PFSK-1 (cell line): ENCODE data around the gene PEX7. TPM values are rescaled to one million over a fixed set of nuclear protein-coding genes. Genes with fewer than 3 reads are reported as not detected.

ENCODE experiments used
- FOXP2 ChIP-seq: optimal IDR thresholded peaks from 2 replicates; pipeline ENCODE3; 2011; ENCODE audit warnings: borderline replicate concordance, control low read depth, inconsistent platforms; ENCODE audit not compliant: insufficient read depth; ENCODE audit errors: extremely low read length, extremely low read depth
- POLR2AphosphoS5 ChIP-seq: IDR thresholded peaks from 2 replicates; pipeline ENCODE4 v1.6.1; 2012; ENCODE audit warnings: low read depth, mild to moderate bottlenecking, control low read depth, low read length, moderate library complexity
- REST ChIP-seq, 2 experiments: IDR thresholded peaks; 2 replicates each; pipeline versions ENCODE4 v1.6.1 to v1.8.0; 2011 to 2012; ENCODE audit warnings: low read depth in 2 of 2, low read length in 2 of 2, control low read depth in 1 of 2, inconsistent platforms in 1 of 2, mild to moderate bottlenecking in 1 of 2, moderate library complexity in 1 of 2; ENCODE audit not compliant: insufficient read depth in 1 of 2
- SIN3A ChIP-seq: IDR thresholded peaks from 2 replicates; pipeline ENCODE4 v1.6.1; 2012; ENCODE audit warnings: mild to moderate bottlenecking, low read length, moderate library complexity, borderline replicate concordance; ENCODE audit not compliant: insufficient read depth
- TAF1 ChIP-seq: IDR thresholded peaks from 2 replicates; pipeline ENCODE4 v1.6.1; 2012; ENCODE audit warnings: low read length, control low read depth, borderline replicate concordance; ENCODE audit not compliant: insufficient read depth
- polyA plus RNA-seq: library from polyadenylated mRNA; unstranded; fragments of >200 nt; gene quantifications from one replicate; pipeline ENCODE4 v1.2.1, GENCODE V29; 2012; ENCODE audit warnings: low read depth, missing spikeins; ENCODE audit not compliant: insufficient read length

Gene PEX7
- 4.5 TPM for polyA plus RNA-seq

GRCh38 chr6:136822376-136823127 is at the start of gene PEX7:
Gene PEX7, plus strand, starts transcription at chr6:136822592. Its CDS starts 74 bp downstream, at chr6:136822666.
- TF ChIP-seq TAF1: peak; percentile 77; the same call in 1 of the 2 replicates
- peak; percentile 87 for TF ChIP-seq POLR2AphosphoS5
- TF ChIP-seq SIN3A: peak; percentile 68; the same call in 1 of the 2 replicates
- TF ChIP-seq REST (IDR thresholded peaks at IDR 0.05; ENCODE audit: insufficient read depth in 1 of 2, low read depth in 2 of 2, low read length in 2 of 2): no peak; a peak in 1 of 4 replicates
- peak; percentile 33 for TF ChIP-seq FOXP2

GRCh38 chr6:136772685-136773472 is 49.5 kb upstream of the PEX7 start:
- TF ChIP-seq TAF1 (no peak), REST (IDR thresholded peaks at IDR 0.05; ENCODE audit: insufficient read depth in 1 of 2, low read depth in 2 of 2, low read length in 2 of 2) (no peak), FOXP2 (no peak), POLR2AphosphoS5 (no peak), SIN3A (no peak)

GRCh38 chr6:136773473-136773796 is 49.0 kb upstream of the PEX7 start:
- TF ChIP-seq POLR2AphosphoS5: no peak
- no peak for TF ChIP-seq REST (IDR thresholded peaks at IDR 0.05; ENCODE audit: insufficient read depth in 1 of 2, low read depth in 2 of 2, low read length in 2 of 2)
- no peak for TF ChIP-seq SIN3A
- no peak for TF ChIP-seq FOXP2
- no peak for TF ChIP-seq TAF1

GRCh38 chr6:136774228-136775041 is 48.0 kb upstream of the PEX7 start:
- TF ChIP-seq REST (IDR thresholded peaks at IDR 0.05; ENCODE audit: insufficient read depth in 1 of 2, low read depth in 2 of 2, low read length in 2 of 2) (no peak), TAF1 (no peak), SIN3A (no peak), POLR2AphosphoS5 (no peak), FOXP2 (no peak)
